ENCODE results near the gene SIRPA. TPM values are rescaled to one million over a fixed set of nuclear protein-coding genes. Genes with fewer than 3 reads are reported as not detected.

Gene SIRPA
- total RNA-seq, 2 experiments from 2014 or later, result 0.60 to 0.64 TPM

DNA sequence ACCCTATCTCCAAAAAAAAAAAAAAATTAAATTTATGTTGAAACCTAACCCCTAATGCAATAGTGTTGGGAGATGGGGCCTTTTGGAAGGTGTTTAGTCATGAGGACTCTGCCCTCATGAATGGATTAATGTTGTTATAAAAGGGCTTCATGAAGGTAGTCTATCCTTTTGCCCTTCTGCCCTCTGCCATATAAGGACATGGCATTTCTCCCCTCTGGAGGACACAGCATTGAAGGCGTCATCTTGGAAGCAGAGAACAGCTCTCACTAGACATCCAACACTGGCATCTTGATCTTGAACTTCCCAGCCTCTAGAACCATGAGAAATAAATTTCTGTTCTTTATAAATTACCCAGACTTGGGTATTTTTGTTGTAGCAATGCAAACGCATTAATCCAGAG, 63.2 kb downstream of the SIRPA start:
- H3K4me1 ChIP-seq (ENCODE audit: insufficient read depth, low read length), result no peaks in the 10 kb centered on the region
- H3K27ac ChIP-seq (ENCODE audit: low read depth in 1 of 2, low read length in 2 of 2), result no peak overlapping the region
- no peaks in the 10 kb centered on the region for H3K9me3 Mint-ChIP-seq
- intact Hi-C loops (cut with DNase I, micrococcal nuclease), result no loop called here
- no peak overlapping the region for H3K4me3 ChIP-seq (ENCODE audit: low read length)
- ATAC-seq (ENCODE audit: poor library complexity) (no peak), DNase-seq (no peak)
- H3K27me3 ChIP-seq (ENCODE audit: control insufficient read depth in 1 of 2, insufficient read depth in 2 of 2, low read length in 2 of 2), result peaks cover 7 to 22% of the 10 kb centered on the region in 2 experiments
- no peaks in the 10 kb centered on the region for H3K9me3 ChIP-seq (ENCODE audit: control insufficient read depth in 1 of 2, insufficient read depth in 1 of 2, low read length in 2 of 2)
- TF ChIP-seq, protein P1, sequence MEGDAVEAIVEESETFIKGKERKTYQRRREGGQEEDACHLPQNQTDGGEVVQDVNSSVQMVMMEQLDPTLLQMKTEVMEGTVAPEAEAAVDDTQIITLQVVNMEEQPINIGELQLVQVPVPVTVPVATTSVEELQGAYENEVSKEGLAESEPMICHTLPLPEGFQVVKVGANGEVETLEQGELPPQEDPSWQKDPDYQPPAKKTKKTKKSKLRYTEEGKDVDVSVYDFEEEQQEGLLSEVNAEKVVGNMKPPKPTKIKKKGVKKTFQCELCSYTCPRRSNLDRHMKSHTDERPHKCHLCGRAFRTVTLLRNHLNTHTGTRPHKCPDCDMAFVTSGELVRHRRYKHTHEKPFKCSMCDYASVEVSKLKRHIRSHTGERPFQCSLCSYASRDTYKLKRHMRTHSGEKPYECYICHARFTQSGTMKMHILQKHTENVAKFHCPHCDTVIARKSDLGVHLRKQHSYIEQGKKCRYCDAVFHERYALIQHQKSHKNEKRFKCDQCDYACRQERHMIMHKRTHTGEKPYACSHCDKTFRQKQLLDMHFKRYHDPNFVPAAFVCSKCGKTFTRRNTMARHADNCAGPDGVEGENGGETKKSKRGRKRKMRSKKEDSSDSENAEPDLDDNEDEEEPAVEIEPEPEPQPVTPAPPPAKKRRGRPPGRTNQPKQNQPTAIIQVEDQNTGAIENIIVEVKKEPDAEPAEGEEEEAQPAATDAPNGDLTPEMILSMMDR (IDR thresholded peaks at IDR 0.05), result no peak
- POLR2A ChIA-PET, result no interaction called here
- no peaks in the 10 kb centered on the region for H3K36me3 Mint-ChIP-seq (ENCODE audit: low read depth)
- CTCF ChIA-PET, result interaction anchor here (1.6 kb wide), 1 partner anchor 7 kb away, joined by 3 read pairs; no protein-coding TSS in a partner anchor
- peaks cover 50% of the 10 kb centered on the region for H3K27me3 Mint-ChIP-seq
- H3K4me1 Mint-ChIP-seq (ENCODE audit: low read depth), result no peaks in the 10 kb centered on the region
- no peak overlapping the region for H3K27ac Mint-ChIP-seq
- H3K36me3 ChIP-seq (ENCODE audit: insufficient read depth, low read length), result no peaks in the 10 kb centered on the region
- no peak overlapping the region for H3K4me3 Mint-ChIP-seq

DNA sequence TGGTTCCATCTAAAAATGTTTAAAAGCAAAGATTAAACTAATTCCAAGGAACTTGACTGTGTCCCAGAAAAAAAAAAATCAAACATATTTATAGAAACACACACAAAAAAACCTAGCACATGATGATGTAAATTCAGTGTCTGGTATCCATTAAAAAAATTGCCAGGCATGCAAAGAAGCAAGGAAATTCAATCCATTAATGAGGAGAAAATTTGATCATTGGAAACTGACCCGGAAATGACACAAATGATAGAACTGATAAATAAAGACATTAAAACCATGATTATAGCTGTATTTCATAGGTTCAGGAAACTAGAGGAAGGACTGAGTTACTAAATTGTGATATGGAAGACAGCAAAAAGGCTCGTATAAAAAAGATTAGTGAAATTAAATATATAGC, 63.9 kb downstream of the SIRPA start:
- POLR2A ChIA-PET, result no interaction called here
- Mint-ChIP-seq H3K27me3 (peaks cover 58% of the 10 kb centered on the region), H3K4me1 (ENCODE audit: low read depth) (no peaks in the 10 kb centered on the region), H3K27ac (no peak overlapping the region), H3K36me3 (ENCODE audit: low read depth) (no peaks in the 10 kb centered on the region), H3K4me3 (no peak overlapping the region), H3K9me3 (no peaks in the 10 kb centered on the region)
- ATAC-seq (ENCODE audit: poor library complexity) (no peak), DNase-seq (no peak)
- Histone ChIP-seq H3K27me3 (ENCODE audit: control insufficient read depth in 1 of 2, insufficient read depth in 2 of 2, low read length in 2 of 2) (peaks cover 2 to 22% of the 10 kb centered on the region in 2 experiments), H3K4me1 (ENCODE audit: insufficient read depth, low read length) (no peaks in the 10 kb centered on the region), H3K4me3 (ENCODE audit: low read length) (no peak overlapping the region), H3K36me3 (ENCODE audit: insufficient read depth, low read length) (no peaks in the 10 kb centered on the region), H3K9me3 (ENCODE audit: control insufficient read depth in 1 of 2, insufficient read depth in 1 of 2, low read length in 2 of 2) (no peaks in the 10 kb centered on the region), H3K27ac (ENCODE audit: low read depth in 1 of 2, low read length in 2 of 2) (no peak overlapping the region)
- intact Hi-C loops (cut with DNase I, micrococcal nuclease), result no loop called here
- CTCF ChIA-PET, result no interaction called here
- TF ChIP-seq, protein P1 (IDR thresholded peaks at IDR 0.05), result no peak

GRCh38 chr20:1961374-1961773, 66.2 kb downstream of the SIRPA start:
- H3K27ac Mint-ChIP-seq, result no peak overlapping the region
- peaks cover 3 to 27% of the 10 kb centered on the region in 2 experiments for H3K27me3 ChIP-seq (ENCODE audit: control insufficient read depth in 1 of 2, insufficient read depth in 2 of 2, low read length in 2 of 2)
- no peaks in the 10 kb centered on the region for H3K36me3 Mint-ChIP-seq (ENCODE audit: low read depth)
- no peak overlapping the region for H3K27ac ChIP-seq (ENCODE audit: low read depth in 1 of 2, low read length in 2 of 2)
- intact Hi-C loops (cut with DNase I, micrococcal nuclease), result no loop called here
- no peaks in the 10 kb centered on the region for H3K36me3 ChIP-seq (ENCODE audit: insufficient read depth, low read length)
- DNase-seq (no peak), ATAC-seq (ENCODE audit: poor library complexity) (no peak)
- H3K4me1 Mint-ChIP-seq (ENCODE audit: low read depth), result peaks cover 6% of the 10 kb centered on the region
- H3K9me3 Mint-ChIP-seq, result no peaks in the 10 kb centered on the region
- H3K27me3 Mint-ChIP-seq, result peaks cover 66% of the 10 kb centered on the region
- TF ChIP-seq, protein P1 (IDR thresholded peaks at IDR 0.05), result no peak
- peaks cover 9% of the 10 kb centered on the region for H3K4me1 ChIP-seq (ENCODE audit: insufficient read depth, low read length)
- ChIA-PET POLR2A (no interaction called here), CTCF (no interaction called here)
- H3K4me3 ChIP-seq (ENCODE audit: low read length), result no peak overlapping the region
- no peak overlapping the region for H3K4me3 Mint-ChIP-seq
- no peaks in the 10 kb centered on the region for H3K9me3 ChIP-seq (ENCODE audit: control insufficient read depth in 1 of 2, insufficient read depth in 1 of 2, low read length in 2 of 2)
